GM15510 (cell line): ENCODE results near the gene GALNT10.

Experiments
- POLR2A ChIP-seq: IDR thresholded peaks from 3 replicates; pipeline ENCODE4 v1.6.1; 2011; ENCODE audit warnings: borderline replicate concordance; ENCODE audit not compliant: insufficient read length; ENCODE audit errors: extremely low read depth

Gene GALNT10

GRCh38 chr5:154194345-154195329 lies 4.1 kb downstream of the GALNT10 start:
- TF ChIP-seq POLR2A = no peak

GRCh38 chr5:154196281-154196680 lies 5.7 kb downstream of the GALNT10 start:
- TF ChIP-seq POLR2A = no peak

GRCh38 chr5:154196955-154197652 lies 6.6 kb downstream of the GALNT10 start:
- TF ChIP-seq POLR2A = no peak

- no peak for TF ChIP-seq POLR2A
These were observed 7.4 kb downstream of the GALNT10 start for GRCh38 chr5:154197801-154198491.

- no peak for TF ChIP-seq POLR2A
These were observed 8.2 kb downstream of the GALNT10 start for GRCh38 chr5:154198611-154199230.

- TF ChIP-seq POLR2A = no peak
These were observed 8.7 kb downstream of the GALNT10 start for GRCh38 chr5:154199263-154199662.

GRCh38 chr5:154199671-154200220 lies 9.2 kb downstream of the GALNT10 start:
- no peak for TF ChIP-seq POLR2A

GRCh38 chr5:154200221-154200620 lies 9.7 kb downstream of the GALNT10 start:
- no peak for TF ChIP-seq POLR2A

GRCh38 chr5:154201108-154201769 lies 10.7 kb downstream of the GALNT10 start:
- no peak for TF ChIP-seq POLR2A

GRCh38 chr5:154202379-154203260 lies 12.1 kb downstream of the GALNT10 start:
- TF ChIP-seq POLR2A = no peak

GRCh38 chr5:154203798-154204578 lies 13.5 kb downstream of the GALNT10 start:
- TF ChIP-seq POLR2A = no peak

- no peak for TF ChIP-seq POLR2A
These were observed 15.0 kb downstream of the GALNT10 start for GRCh38 chr5:154205441-154206117.
